ENCODE measurements around the gene NEK11.

- TF ChIP-seq CTCF (IDR thresholded peaks at IDR 0.05) (no peak), POLR2A (IDR thresholded peaks at IDR 0.05) (no peak)
Measured at GRCh38 chr3:131393051-131393450, 366.4 kb downstream of the NEK11 start.
